Measurements from ENCODE around the gene ZNF530. TPM values are rescaled to one million over a fixed set of nuclear protein-coding genes. Genes with fewer than 3 reads are reported as not detected.

The ZNF530 gene
- polyA plus RNA-seq, 3 donors = 0.72 to 1.3 (median 0.84) TPM

- Histone ChIP-seq H3K4me3 (replicated peaks in 1 of 3; ENCODE audit: low read depth in 2 of 3, low read length in 3 of 3) (peak overlapping the region; percentile 70 to 89 (median 86)), H3K4me2 (replicated peaks; ENCODE audit: extremely low read depth, low read length, poor library complexity, severe bottlenecking) (peak overlapping the region; percentile 95), H2AFZ (ENCODE audit: insufficient read depth, low read depth, low read length, poor library complexity, severe bottlenecking) (peak overlapping the region; percentile 95), H3K27ac (ENCODE audit: low read depth in 1 of 2, low read length in 2 of 2) (no peak overlapping the region), H3K36me3 (replicated peaks in 1 of 2; ENCODE audit: control insufficient read depth in 1 of 2, insufficient read depth in 2 of 2, low read length in 2 of 2) (peaks cover 6 to 15% of the 10 kb centered on the region in 2 donors), H3K79me2 (ENCODE audit: insufficient read depth, low read length) (peaks cover 11% of the 10 kb centered on the region), H3K4me1 (ENCODE audit: control insufficient read depth in 1 of 2, insufficient read depth in 2 of 2, low read length in 2 of 2) (peaks cover 16 to 20% of the 10 kb centered on the region in 2 donors), H4K20me1 (ENCODE audit: insufficient read depth, low read length) (no peaks in the 10 kb centered on the region), H3K9ac (ENCODE audit: insufficient read depth, low read length, poor library complexity, severe bottlenecking) (no peak overlapping the region), H3K9me3 (replicated peaks in 1 of 2; ENCODE audit: control insufficient read depth in 1 of 2, insufficient read depth in 1 of 2, low read length in 2 of 2) (peaks cover 42 to 67% of the 10 kb centered on the region in 2 donors), H3K27me3 (ENCODE audit: control insufficient read depth in 2 of 2, insufficient read depth in 2 of 2, low read length in 2 of 2) (no peaks in the 10 kb centered on the region)
- H3K4me3 Mint-ChIP-seq = peak overlapping the region; percentile 91 to 95
- H3K4me1 Mint-ChIP-seq = peaks cover 21% of the 10 kb centered on the region
- intact Hi-C loops (cut with micrococcal nuclease) = loop anchor here in 1 of 2 donors (2.0 kb wide), 1 partner anchor 73 kb away; the partner anchor contains the start of gene ZNF211
- peaks cover 18 to 25% of the 10 kb centered on the region in 2 donors for H3K36me3 Mint-ChIP-seq
- TF ChIP-seq, protein P1, sequence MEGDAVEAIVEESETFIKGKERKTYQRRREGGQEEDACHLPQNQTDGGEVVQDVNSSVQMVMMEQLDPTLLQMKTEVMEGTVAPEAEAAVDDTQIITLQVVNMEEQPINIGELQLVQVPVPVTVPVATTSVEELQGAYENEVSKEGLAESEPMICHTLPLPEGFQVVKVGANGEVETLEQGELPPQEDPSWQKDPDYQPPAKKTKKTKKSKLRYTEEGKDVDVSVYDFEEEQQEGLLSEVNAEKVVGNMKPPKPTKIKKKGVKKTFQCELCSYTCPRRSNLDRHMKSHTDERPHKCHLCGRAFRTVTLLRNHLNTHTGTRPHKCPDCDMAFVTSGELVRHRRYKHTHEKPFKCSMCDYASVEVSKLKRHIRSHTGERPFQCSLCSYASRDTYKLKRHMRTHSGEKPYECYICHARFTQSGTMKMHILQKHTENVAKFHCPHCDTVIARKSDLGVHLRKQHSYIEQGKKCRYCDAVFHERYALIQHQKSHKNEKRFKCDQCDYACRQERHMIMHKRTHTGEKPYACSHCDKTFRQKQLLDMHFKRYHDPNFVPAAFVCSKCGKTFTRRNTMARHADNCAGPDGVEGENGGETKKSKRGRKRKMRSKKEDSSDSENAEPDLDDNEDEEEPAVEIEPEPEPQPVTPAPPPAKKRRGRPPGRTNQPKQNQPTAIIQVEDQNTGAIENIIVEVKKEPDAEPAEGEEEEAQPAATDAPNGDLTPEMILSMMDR (IDR thresholded peaks at IDR 0.05) = no peak
- no peak for DNase-seq
- WGBS (ENCODE audit: insufficient coverage) = 45% methylated on average over 23 of the region's 23 CpGs
- peak overlapping the region in 4 of 7 donors; percentile 22 to 84 (median 78) for H3K27ac Mint-ChIP-seq
- H3K27me3 Mint-ChIP-seq (ENCODE audit: low read depth in 3 of 3) = peaks cover 0 to 8% (median 3%) of the 10 kb centered on the region in 3 donors
- peaks cover 50 to 80% (median 69%) of the 10 kb centered on the region in 7 donors for H3K9me3 Mint-ChIP-seq
Observed at GRCh38 chr19:57560049-57560491, 39.6 kb upstream of the ZNF530 start.

DNA sequence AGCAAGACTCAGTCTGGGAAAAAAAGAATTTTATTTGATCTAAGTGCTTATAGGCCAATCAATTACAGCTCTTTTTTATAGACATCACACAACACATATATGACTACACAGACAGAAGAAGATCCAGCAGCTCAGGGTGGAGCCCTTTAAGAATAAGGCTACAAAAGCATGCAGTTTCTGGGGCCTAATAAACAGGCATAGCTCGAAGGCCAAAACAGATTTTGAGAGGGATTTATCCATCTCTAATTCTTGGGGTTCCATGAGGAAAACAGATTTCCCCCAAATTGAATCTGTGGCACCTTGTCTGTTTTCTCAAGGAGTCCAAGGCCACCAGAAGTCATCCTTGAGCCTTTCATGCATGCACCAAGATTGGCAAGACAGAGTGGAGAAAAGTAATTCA, 36.1 kb upstream of the ZNF530 start:
- 75% methylated on average over 1 of the region's 1 CpG for WGBS (ENCODE audit: insufficient coverage)
- Histone ChIP-seq H3K36me3 (replicated peaks in 1 of 2; ENCODE audit: control insufficient read depth in 1 of 2, insufficient read depth in 2 of 2, low read length in 2 of 2) (no peaks in the 10 kb centered on the region), H2AFZ (ENCODE audit: insufficient read depth, low read depth, low read length, poor library complexity, severe bottlenecking) (no peak overlapping the region), H3K27me3 (ENCODE audit: control insufficient read depth in 2 of 2, insufficient read depth in 2 of 2, low read length in 2 of 2) (no peaks in the 10 kb centered on the region), H3K9me3 (replicated peaks in 1 of 2; ENCODE audit: control insufficient read depth in 1 of 2, insufficient read depth in 1 of 2, low read length in 2 of 2) (peaks cover 52 to 86% of the 10 kb centered on the region in 2 donors), H3K4me1 (ENCODE audit: control insufficient read depth in 1 of 2, insufficient read depth in 2 of 2, low read length in 2 of 2) (peaks cover 15 to 17% of the 10 kb centered on the region in 2 donors), H3K79me2 (ENCODE audit: insufficient read depth, low read length) (peaks cover 4% of the 10 kb centered on the region), H3K9ac (ENCODE audit: insufficient read depth, low read length, poor library complexity, severe bottlenecking) (no peak overlapping the region), H3K4me2 (replicated peaks; ENCODE audit: extremely low read depth, low read length, poor library complexity, severe bottlenecking) (no peak overlapping the region), H3K27ac (ENCODE audit: low read depth in 1 of 2, low read length in 2 of 2) (no peak overlapping the region), H3K4me3 (replicated peaks in 1 of 3; ENCODE audit: low read depth in 2 of 3, low read length in 3 of 3) (no peak overlapping the region), H4K20me1 (ENCODE audit: insufficient read depth, low read length) (no peaks in the 10 kb centered on the region)
- Mint-ChIP-seq H3K9me3 (peaks cover 47 to 87% (median 79%) of the 10 kb centered on the region in 7 donors), H3K4me1 (peaks cover 15% of the 10 kb centered on the region), H3K27me3 (ENCODE audit: low read depth in 3 of 3) (peaks cover 0 to 8% (median 3%) of the 10 kb centered on the region in 3 donors), H3K36me3 (peaks cover 0 to 2% of the 10 kb centered on the region in 2 donors), H3K27ac (peak overlapping the region in 2 of 7 donors; percentile 21 to 50), H3K4me3 (no peak overlapping the region)
- no peak for DNase-seq
- intact Hi-C loops (cut with micrococcal nuclease) = no loop called here
- TF ChIP-seq, protein P1 (IDR thresholded peaks at IDR 0.05) = no peak

Measured in CD14-positive monocyte (primary cell).